Endodermal cell (in vitro differentiated cells): ENCODE results near the gene CAPN1. TPM values are rescaled to one million over a fixed set of nuclear protein-coding genes. Genes with fewer than 3 reads are reported as not detected.
A peak's percentile ranks its signal among the peaks of the same experiment; 100 is the strongest.

Experiments
- DNase-seq: peaks from one replicate; pipeline ENCODE4 v3.0.0-alpha.2; 2017
- H3K27ac ChIP-seq: 2 replicates; pipeline ENCODE4 v1.5.1; 2013; ENCODE audit warnings: mild to moderate bottlenecking, low read depth, low read length, moderate library complexity
- H3K27me3 ChIP-seq: 2 replicates; pipeline ENCODE4 v1.6.1; 2013; ENCODE audit warnings: mild to moderate bottlenecking, low read length, moderate library complexity; ENCODE audit not compliant: insufficient read depth, control insufficient read depth, poor library complexity, severe bottlenecking
- H3K36me3 ChIP-seq: 2 replicates; pipeline ENCODE4 v1.7.0; 2013; ENCODE audit warnings: mild to moderate bottlenecking, low read length, moderate library complexity; ENCODE audit not compliant: control insufficient read depth, insufficient read depth
- H3K4me1 ChIP-seq: one replicate; pipeline ENCODE4 v1.7.0; 2013; ENCODE audit warnings: low read length; ENCODE audit not compliant: control insufficient read depth, insufficient read depth
- H3K4me3 ChIP-seq: 2 replicates; pipeline ENCODE4 v1.5.1; 2013; ENCODE audit warnings: mild to moderate bottlenecking, low read length, moderate library complexity
- H3K9ac ChIP-seq: 2 replicates; pipeline ENCODE4 v1.6.1; 2013; ENCODE audit warnings: mild to moderate bottlenecking, low read length, moderate library complexity; ENCODE audit not compliant: poor library complexity, severe bottlenecking; ENCODE audit errors: extremely low read depth
- H3K9me3 ChIP-seq: 2 replicates; pipeline ENCODE4 v1.6.1; 2013; ENCODE audit warnings: mild to moderate bottlenecking, low read length, moderate library complexity; ENCODE audit not compliant: control insufficient read depth
- H3K27ac Mint-ChIP-seq: 2 replicates; pipeline ENCODE4 v1.8.0; 2020; ENCODE audit warnings: mixed read lengths
- H3K27me3 Mint-ChIP-seq: 2 replicates; pipeline ENCODE4 v1.8.0; 2021; ENCODE audit warnings: mild to moderate bottlenecking, mixed read lengths; ENCODE audit not compliant: insufficient read depth
- H3K36me3 Mint-ChIP-seq: 2 replicates; pipeline ENCODE4 v1.8.0; 2020; ENCODE audit warnings: low read depth, mixed read lengths
- H3K4me1 Mint-ChIP-seq: 2 replicates; pipeline ENCODE4 v1.8.0; 2020; ENCODE audit warnings: mixed read lengths
- H3K4me3 Mint-ChIP-seq: 2 replicates; pipeline ENCODE4 v1.8.0; 2020; ENCODE audit warnings: mild to moderate bottlenecking, moderate library complexity, mixed read lengths
- H3K9me3 Mint-ChIP-seq: 2 replicates; pipeline ENCODE4 v1.8.0; 2020; ENCODE audit warnings: mild to moderate bottlenecking, mixed read lengths
- WGBS, 2 experiments: methylation state at CpG; one replicate each; pipeline versions ENCODE4 v1.1.5 to v1.1.7; 2013; ENCODE audit warnings: missing lambda C conversion rate in 2 of 2, mixed read lengths in 1 of 2; ENCODE audit not compliant: insufficient coverage in 1 of 2, insufficient read length in 1 of 2; 5-methylcytosine and 5-hydroxymethylcytosine counted together
- total RNA-seq, 2 donors: library from RNA; stranded (reverse); fragmentation: NEBNext Ultra II Directional in 1 of 2; extraction: Animal tissue kit (Norgen Biotek cat#: 25700) in 1 of 2; gene quantifications; 2 replicates in 1 of 2; 3 replicates in 1 of 2; pipeline ENCODE4 v1.2.1, GENCODE V29; 2021
- TF ChIP-seq, protein P1 (sequence below): fragments of 200-600 bp; sonication (generic); conservative IDR thresholded peaks from 2 replicates; pipeline ENCODE4 v1.5.0; 2021; ENCODE audit warnings: antibody characterized with exemption, mild to moderate bottlenecking

The CAPN1 gene
- total RNA-seq, 2 donors from 2014 or later, result 183 to 223 TPM

DNA sequence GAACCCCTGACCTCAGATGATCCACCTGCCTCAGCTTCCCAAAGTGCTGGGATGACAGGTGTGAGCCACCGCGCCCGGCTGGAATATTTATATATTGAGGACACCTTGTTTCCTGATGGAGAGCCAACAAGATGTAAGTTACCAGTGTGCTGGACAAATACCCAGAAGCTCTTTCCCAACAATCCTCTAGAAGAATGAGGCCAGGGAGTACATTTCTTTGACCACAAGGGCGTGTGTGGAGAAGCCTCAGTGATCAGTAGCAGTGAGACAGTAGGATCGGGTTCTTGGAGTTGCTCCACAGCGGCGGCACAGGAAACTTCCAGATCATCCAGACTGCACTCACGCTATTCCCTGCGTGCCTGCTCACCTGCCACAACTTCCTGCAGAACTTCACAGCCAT, 69.7 kb downstream of the CAPN1 start:
- DNase-seq, result no peak
- Histone ChIP-seq H3K27me3 (no peaks in the 10 kb centered on the region), H3K4me3 (no peak overlapping the region), H3K36me3 (no peaks in the 10 kb centered on the region), H3K9ac (no peak overlapping the region), H3K27ac (no peak overlapping the region), H3K9me3 (no peaks in the 10 kb centered on the region), H3K4me1 (no peaks in the 10 kb centered on the region)
- TF ChIP-seq, protein P1, sequence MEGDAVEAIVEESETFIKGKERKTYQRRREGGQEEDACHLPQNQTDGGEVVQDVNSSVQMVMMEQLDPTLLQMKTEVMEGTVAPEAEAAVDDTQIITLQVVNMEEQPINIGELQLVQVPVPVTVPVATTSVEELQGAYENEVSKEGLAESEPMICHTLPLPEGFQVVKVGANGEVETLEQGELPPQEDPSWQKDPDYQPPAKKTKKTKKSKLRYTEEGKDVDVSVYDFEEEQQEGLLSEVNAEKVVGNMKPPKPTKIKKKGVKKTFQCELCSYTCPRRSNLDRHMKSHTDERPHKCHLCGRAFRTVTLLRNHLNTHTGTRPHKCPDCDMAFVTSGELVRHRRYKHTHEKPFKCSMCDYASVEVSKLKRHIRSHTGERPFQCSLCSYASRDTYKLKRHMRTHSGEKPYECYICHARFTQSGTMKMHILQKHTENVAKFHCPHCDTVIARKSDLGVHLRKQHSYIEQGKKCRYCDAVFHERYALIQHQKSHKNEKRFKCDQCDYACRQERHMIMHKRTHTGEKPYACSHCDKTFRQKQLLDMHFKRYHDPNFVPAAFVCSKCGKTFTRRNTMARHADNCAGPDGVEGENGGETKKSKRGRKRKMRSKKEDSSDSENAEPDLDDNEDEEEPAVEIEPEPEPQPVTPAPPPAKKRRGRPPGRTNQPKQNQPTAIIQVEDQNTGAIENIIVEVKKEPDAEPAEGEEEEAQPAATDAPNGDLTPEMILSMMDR, result peak; percentile 35
- Mint-ChIP-seq H3K27ac (no peak overlapping the region), H3K4me1 (no peaks in the 10 kb centered on the region), H3K9me3 (no peaks in the 10 kb centered on the region), H3K27me3 (no peaks in the 10 kb centered on the region), H3K36me3 (no peaks in the 10 kb centered on the region), H3K4me3 (no peak overlapping the region)
- WGBS, 2 experiments, result 85 to 89% methylated on average over 9 of the region's 9 CpGs

DNA sequence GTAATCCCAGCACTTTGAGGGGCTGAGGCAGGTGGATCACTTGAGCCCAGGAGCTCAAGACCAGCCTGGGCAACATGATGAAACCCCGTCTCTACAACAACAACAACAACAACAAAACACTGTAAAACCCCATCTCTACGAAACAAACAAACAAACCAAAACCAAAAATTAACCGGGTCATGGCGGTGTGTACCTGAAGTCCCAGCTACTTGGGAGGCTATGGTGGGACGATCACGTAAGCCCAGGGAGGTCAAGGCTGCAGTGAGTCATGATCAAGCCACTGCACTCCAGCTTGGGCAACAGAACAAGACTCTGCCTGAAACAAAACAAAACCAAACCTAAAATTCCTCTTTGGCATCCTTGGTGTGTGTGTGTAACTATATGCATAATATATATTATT, 73.0 kb downstream of the CAPN1 start:
- H3K4me1 Mint-ChIP-seq, result no peaks in the 10 kb centered on the region
- TF ChIP-seq, protein P1, result no peak
- no peak overlapping the region for H3K4me3 Mint-ChIP-seq
- 93% methylated on average over 3 to 6 of the region's 6 CpGs for WGBS, 2 experiments
- H3K27me3 ChIP-seq, result no peaks in the 10 kb centered on the region
- H3K27ac ChIP-seq, result no peak overlapping the region
- H3K27ac Mint-ChIP-seq, result no peak overlapping the region
- H3K9me3 ChIP-seq, result no peaks in the 10 kb centered on the region
- no peaks in the 10 kb centered on the region for H3K36me3 ChIP-seq
- H3K4me3 ChIP-seq, result no peak overlapping the region
- no peaks in the 10 kb centered on the region for H3K27me3 Mint-ChIP-seq
- no peak overlapping the region for H3K9ac ChIP-seq
- no peaks in the 10 kb centered on the region for H3K9me3 Mint-ChIP-seq
- DNase-seq, result no peak
- no peaks in the 10 kb centered on the region for H3K4me1 ChIP-seq
- H3K36me3 Mint-ChIP-seq, result no peaks in the 10 kb centered on the region

- no peak for DNase-seq
- Mint-ChIP-seq H3K36me3 (peaks cover 3% of the 10 kb centered on the region), H3K27me3 (no peaks in the 10 kb centered on the region), H3K27ac (no peak overlapping the region), H3K9me3 (peaks cover 6% of the 10 kb centered on the region), H3K4me3 (no peak overlapping the region), H3K4me1 (peaks cover 16% of the 10 kb centered on the region)
- Histone ChIP-seq H3K27me3 (no peaks in the 10 kb centered on the region), H3K4me1 (no peaks in the 10 kb centered on the region), H3K9me3 (no peaks in the 10 kb centered on the region), H3K36me3 (no peaks in the 10 kb centered on the region), H3K4me3 (no peak overlapping the region), H3K9ac (no peak overlapping the region), H3K27ac (no peak overlapping the region)
- WGBS, 2 experiments, result 92 to 94% methylated on average over 4 to 5 of the region's 5 CpGs
- TF ChIP-seq, protein P1, result no peak
These were observed 77.3 kb downstream of the CAPN1 start for GRCh38 chr11:65258988-65259387.
